OCI-LY7 (cell line): ENCODE results near the gene ARHGEF35.
"Not testable (repeated sequence)": the region's sequence is repeated elsewhere in the genome, so short reads cannot be mapped to it uniquely, and the experiment has no call there.

Source experiments
- CTCF ChIP-seq: fragments of 200-600 bp; sonication (generic); conservative IDR thresholded peaks from 2 replicates; pipeline ENCODE4 v1.5.1; 2014; ENCODE audit warnings: mild to moderate bottlenecking, antibody characterized with exemption, low read length, moderate library complexity, mixed read lengths
- EZH2phosphoT487 ChIP-seq: fragments of 200-600 bp; sonication (generic); IDR thresholded peaks from 2 replicates; pipeline ENCODE4 v1.6.1; 2018; ENCODE audit warnings: low read depth, borderline replicate concordance, mild to moderate bottlenecking, mixed run types, antibody characterized with exemption, low read length, moderate library complexity, mixed read lengths

DNA sequence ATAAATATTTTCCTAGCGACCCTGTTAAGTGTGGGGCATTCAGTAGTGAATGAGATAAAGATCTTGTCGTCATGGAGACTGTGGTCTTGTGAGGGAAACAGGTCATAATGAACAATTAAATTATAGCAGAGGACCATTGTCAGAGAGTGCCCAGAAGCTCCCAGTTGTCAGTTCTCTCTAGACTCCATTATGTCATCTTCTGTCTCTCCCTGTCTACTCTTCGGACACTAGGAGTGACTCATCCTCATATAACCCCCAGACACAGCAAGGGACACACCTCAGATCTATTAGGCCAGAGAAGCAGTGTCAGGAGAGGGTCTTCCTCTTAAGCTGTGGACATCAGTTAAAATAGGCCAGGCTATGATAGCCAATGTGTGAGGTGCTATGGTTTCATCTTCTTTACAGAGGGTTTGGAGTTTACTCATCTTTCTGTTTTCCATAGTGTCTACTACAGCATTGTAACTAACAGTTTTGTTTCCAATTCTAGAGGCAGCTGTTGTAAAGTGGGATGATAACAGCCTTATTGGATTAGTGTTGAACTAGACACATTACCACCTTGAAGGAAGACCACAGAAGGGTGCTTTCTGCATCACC lies 7.0 kb downstream of the ARHGEF35 start:
- not testable (repeated sequence) for TF ChIP-seq CTCF, EZH2phosphoT487
